HCT116 (cell line): ENCODE measurements around the gene TRNP1.
A peak's percentile ranks its signal among the peaks of the same experiment; 100 is the strongest.

ENCODE experiments used
- CBX3 ChIP-seq: IDR thresholded peaks from 2 replicates; pipeline ENCODE4 v1.6.1; 2012; ENCODE audit warnings: low read depth
- CTCF ChIP-seq, 3 experiments: fragments of 200-600 bp in 1 of 3; sonication (generic) in 1 of 3; IDR thresholded peaks in 2 of 3; conservative IDR thresholded peaks in 1 of 3; 2 replicates each; pipeline ENCODE4 v1.5.1; 2012 to 2017; ENCODE audit warnings: low read depth in 2 of 3, low read length in 2 of 3, antibody characterized with exemption in 1 of 3, borderline replicate concordance in 1 of 3, control low read depth in 1 of 3, mild to moderate bottlenecking in 1 of 3, mixed read lengths in 1 of 3, mixed run types in 1 of 3, moderate library complexity in 1 of 3; ENCODE audit not compliant: insufficient read depth in 1 of 3
- ELF1 ChIP-seq: IDR thresholded peaks from 2 replicates; pipeline ENCODE4 v1.6.1; 2012; ENCODE audit warnings: low read depth, borderline replicate concordance
- EZH2 ChIP-seq: fragments of 200-600 bp; sonication (generic); IDR thresholded peaks from 2 replicates; pipeline ENCODE4 v1.6.1; 2017; ENCODE audit warnings: antibody characterized with exemption, mixed run types
- EZH2phosphoT487 ChIP-seq: fragments of 200-600 bp; IDR thresholded peaks from 2 replicates; pipeline ENCODE4 v1.6.1; 2018; ENCODE audit warnings: antibody characterized with exemption, borderline replicate concordance
- JUND ChIP-seq: IDR thresholded peaks from 2 replicates; pipeline ENCODE4 v1.6.1; 2012
- POLR2A ChIP-seq: IDR thresholded peaks from 2 replicates; pipeline ENCODE4 v1.7.0; 2011; ENCODE audit warnings: borderline replicate concordance; ENCODE audit not compliant: insufficient read depth, insufficient read length; ENCODE audit errors: extremely low read depth
- POLR2AphosphoS5 ChIP-seq: IDR thresholded peaks from 2 replicates; pipeline ENCODE4 v1.6.1; 2011; ENCODE audit warnings: mild to moderate bottlenecking, low read depth, low read length, moderate library complexity
- REST ChIP-seq: IDR thresholded peaks from 2 replicates; pipeline ENCODE4 v1.6.1; 2012; ENCODE audit warnings: low read depth

- TF ChIP-seq REST (no peak), CTCF (IDR thresholded peaks at IDR 0.05 in 2 of 3, conservative IDR thresholded peaks at IDR 0.05 in 1 of 3; ENCODE audit: borderline replicate concordance in 1 of 3, insufficient read depth in 1 of 3, low read depth in 2 of 3, low read length in 2 of 3) (peak in 1 of 3 experiments; percentile 42; a peak in 1 of 6 replicates), EZH2 (no peak), POLR2AphosphoS5 (peak; percentile 89), JUND (no peak), POLR2A (peak; percentile 38), EZH2phosphoT487 (no peak), CBX3 (peak; percentile 81; the same call in 1 of the 2 replicates), ELF1 (peak; percentile 67; the same call in 1 of the 2 replicates)
Measured at GRCh38 chr1:26959722-26960624, 33.5 kb upstream of the TRNP1 start, which contains the start of gene KDF1.
